Activated T-cell treated with anti-CD3 and anti-CD28 coated beads, Interleukin-2, amount 50 U/mL, for 24 hours (primary cell): ENCODE measurements around the gene SLC9A7.

Source experiments
- DNase-seq: peaks from one replicate; pipeline ENCODE4 v3.0.0-alpha.2; 2020
- H3K27ac Mint-ChIP-seq: 2 replicates; pipeline ENCODE4 v1.8.0; 2020; ENCODE audit warnings: mild to moderate bottlenecking, mixed read lengths
- H3K27me3 Mint-ChIP-seq: 2 replicates; pipeline ENCODE4 v1.8.0; 2020; ENCODE audit warnings: mixed read lengths
- H3K36me3 Mint-ChIP-seq: 2 replicates; pipeline ENCODE4 v1.8.0; 2020; ENCODE audit warnings: low read depth, mixed read lengths
- H3K4me1 Mint-ChIP-seq: 2 replicates; pipeline ENCODE4 v1.8.0; 2020; ENCODE audit warnings: low read depth, mixed read lengths
- H3K4me3 Mint-ChIP-seq: 2 replicates; pipeline ENCODE4 v1.8.0; 2020; ENCODE audit warnings: mild to moderate bottlenecking, moderate library complexity, mixed read lengths
- H3K9me3 Mint-ChIP-seq: 2 replicates; pipeline ENCODE4 v1.8.0; 2020; ENCODE audit warnings: mixed read lengths

The SLC9A7 gene

DNA sequence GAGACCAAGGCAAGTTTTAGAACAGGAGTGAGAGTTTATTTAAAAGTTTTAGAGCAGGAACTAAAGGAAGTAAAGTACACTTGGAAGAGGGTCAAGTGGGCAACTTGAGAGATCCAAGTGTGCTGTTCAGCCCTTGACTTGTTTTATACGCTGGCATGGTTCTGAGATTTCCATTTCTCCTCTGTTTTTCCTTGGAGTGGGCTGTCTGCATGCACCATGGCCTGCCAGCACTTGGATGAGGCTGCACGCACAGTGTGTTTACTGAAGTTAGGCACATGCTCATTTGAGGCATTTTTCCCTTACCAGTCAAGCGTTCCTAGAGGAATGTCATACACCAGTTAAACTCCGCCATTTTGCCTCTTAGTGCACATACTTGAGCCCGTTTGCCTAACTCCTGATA lies 205.0 kb downstream of the SLC9A7 start:
- DNase-seq: no peak
- Mint-ChIP-seq H3K9me3 (no peaks in the 10 kb centered on the region), H3K27ac (no peak overlapping the region), H3K36me3 (peaks cover 3% of the 10 kb centered on the region), H3K27me3 (peaks cover 7% of the 10 kb centered on the region), H3K4me1 (peaks cover 2% of the 10 kb centered on the region), H3K4me3 (no peak overlapping the region)

DNA sequence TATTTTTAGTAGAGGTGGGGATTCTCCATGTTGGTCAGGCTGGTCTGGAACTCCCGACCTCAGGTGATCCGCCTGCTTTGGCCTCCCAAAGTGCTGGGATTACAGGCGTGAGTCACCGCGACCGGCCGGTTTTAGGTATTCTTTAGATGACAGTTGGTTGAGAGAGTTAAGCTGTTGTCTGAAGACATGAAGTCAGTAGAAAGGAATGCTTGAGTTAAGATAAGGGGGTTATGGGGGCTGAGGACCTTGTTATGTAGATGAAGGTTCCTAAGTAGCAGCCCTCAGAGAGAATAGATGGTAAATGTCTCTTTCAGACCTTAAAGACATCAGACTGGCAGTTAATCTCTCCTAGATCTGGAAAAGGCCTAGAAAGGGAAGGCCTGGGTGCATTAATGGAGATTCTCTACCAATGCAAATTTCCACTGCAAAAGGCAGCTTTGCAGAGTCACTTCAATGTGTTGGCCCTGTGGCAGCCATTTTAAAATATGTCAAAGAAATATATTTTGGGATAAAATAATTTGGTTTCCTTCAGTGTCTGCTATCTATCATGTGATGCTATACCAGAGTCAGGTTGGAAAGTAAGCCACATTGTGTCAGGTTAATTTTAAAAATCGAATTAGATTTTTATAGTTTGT lies 207.3 kb downstream of the SLC9A7 start:
- H3K4me1 Mint-ChIP-seq: peaks cover 16% of the 10 kb centered on the region
- H3K27ac Mint-ChIP-seq: no peak overlapping the region
- H3K36me3 Mint-ChIP-seq: peaks cover 21% of the 10 kb centered on the region
- H3K27me3 Mint-ChIP-seq: peaks cover 6% of the 10 kb centered on the region
- H3K9me3 Mint-ChIP-seq: no peaks in the 10 kb centered on the region
- DNase-seq: no peak
- no peak overlapping the region for H3K4me3 Mint-ChIP-seq

DNA sequence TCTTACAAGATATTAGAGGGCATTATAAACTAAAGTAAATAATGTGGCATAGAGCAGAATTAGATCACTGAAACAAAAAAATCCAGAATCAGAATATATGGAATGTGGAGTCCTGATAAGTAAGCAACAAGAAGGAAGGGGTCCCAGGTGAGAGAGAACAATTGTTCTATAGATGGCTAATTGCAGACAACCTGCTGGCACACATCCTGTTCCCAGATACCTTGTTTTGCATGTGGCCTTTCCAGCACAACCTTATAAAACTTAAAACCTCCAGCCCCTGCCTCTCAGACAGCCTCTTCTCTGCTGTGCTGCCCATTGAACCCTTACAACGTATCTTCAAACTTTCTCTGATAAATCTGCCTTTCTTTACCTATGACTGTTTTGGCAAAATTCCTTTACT lies 209.0 kb downstream of the SLC9A7 start:
- Mint-ChIP-seq H3K27me3 (peaks cover 9% of the 10 kb centered on the region), H3K4me3 (no peak overlapping the region), H3K36me3 (peaks cover 37% of the 10 kb centered on the region), H3K27ac (no peak overlapping the region), H3K4me1 (peaks cover 19% of the 10 kb centered on the region), H3K9me3 (no peaks in the 10 kb centered on the region)
- no peak for DNase-seq
